Epithelial cell of proximal tubule (primary cell): ENCODE results near the gene ATAT1. TPM values are rescaled to one million over a fixed set of nuclear protein-coding genes. Genes with fewer than 3 reads are reported as not detected.

Experiments
- DNase-seq: peaks from one replicate; pipeline ENCODE4 v3.0.0-alpha.2; 2011; ENCODE audit warnings: low read depth
- H3K4me3 ChIP-seq: 2 replicates; pipeline ENCODE4 v1.5.1; 2011; ENCODE audit warnings: low read depth, mild to moderate bottlenecking, low read length
- CTCF ChIP-seq: conservative IDR thresholded peaks from 2 replicates; pipeline ENCODE4 v1.5.1; 2012; ENCODE audit warnings: low read depth, mild to moderate bottlenecking, low read length
- total RNA-seq: library from RNA; depleted of rRNA; stranded (reverse); fragments of >200 nt; gene quantifications from 2 replicates; pipeline ENCODE4 v1.2.3, GENCODE V29; 2015

The ATAT1 gene
- total RNA-seq, 1 donor from 2014 or later: 6.2 TPM

- H3K4me3 ChIP-seq: no peak overlapping the region
- no peak for TF ChIP-seq CTCF
- no peak for DNase-seq
Measured at GRCh38 chr6:30640481-30640880, 13.8 kb downstream of the ATAT1 start.

- TF ChIP-seq CTCF: no peak
- no peak overlapping the region for H3K4me3 ChIP-seq
- DNase-seq: no peak
Measured at GRCh38 chr6:30641048-30641447, 14.4 kb downstream of the ATAT1 start.

GRCh38 chr6:30643656-30644055, 17.0 kb downstream of the ATAT1 start:
- H3K4me3 ChIP-seq: no peak overlapping the region
- no peak for DNase-seq
- no peak for TF ChIP-seq CTCF

- H3K4me3 ChIP-seq: no peak overlapping the region
- no peak for TF ChIP-seq CTCF
- DNase-seq: no peak
Measured at GRCh38 chr6:30644769-30645168, 18.1 kb downstream of the ATAT1 start.

- no peak for DNase-seq
- peak overlapping the region; percentile 92 for H3K4me3 ChIP-seq
- no peak for TF ChIP-seq CTCF
Measured at GRCh38 chr6:30645989-30646388, 19.3 kb downstream of the ATAT1 start.

GRCh38 chr6:30646450-30647241, 20.0 kb downstream of the ATAT1 start, which contains the start of gene C6orf136:
TSS of gene C6orf136 (plus strand) at chr6:30647133. CDS start at chr6:30647232, 99 bp downstream.
- no peak for TF ChIP-seq CTCF
- peak within 1 kb of the TSS; percentile 92 for H3K4me3 ChIP-seq
- DNase-seq: peak; percentile 26
